ENCODE measurements around the gene COLGALT1.

COLGALT1 gene

GRCh38 chr19:17602217-17602616, 46.8 kb downstream of the COLGALT1 start:
- DNase-seq = no peak

GRCh38 chr19:17602872-17603510, 47.5 kb downstream of the COLGALT1 start:
- no peak for DNase-seq

- DNase-seq = no peak
These were observed 49.0 kb downstream of the COLGALT1 start for GRCh38 chr19:17604372-17605025.

DNA sequence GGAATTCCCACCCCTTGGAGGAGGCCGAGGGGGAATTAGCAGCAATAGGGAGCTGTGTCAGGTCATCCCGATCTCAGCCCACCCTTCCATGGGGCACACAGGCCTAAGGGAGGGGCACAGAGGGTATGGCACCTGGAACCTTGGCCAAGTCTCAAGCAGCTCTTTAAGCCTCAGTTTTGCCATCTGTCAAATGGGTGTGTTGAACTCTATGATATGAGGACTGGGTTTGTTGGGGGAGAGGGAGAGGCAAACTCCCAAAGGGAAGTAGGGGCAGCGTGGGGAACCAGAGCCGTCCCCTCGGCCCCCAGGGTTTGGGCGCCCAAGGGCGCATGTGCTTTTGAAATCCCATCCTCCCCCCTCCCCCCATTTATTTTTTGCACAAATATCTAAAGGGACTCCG, 49.7 kb downstream of the COLGALT1 start:
- no peak for DNase-seq

DNA sequence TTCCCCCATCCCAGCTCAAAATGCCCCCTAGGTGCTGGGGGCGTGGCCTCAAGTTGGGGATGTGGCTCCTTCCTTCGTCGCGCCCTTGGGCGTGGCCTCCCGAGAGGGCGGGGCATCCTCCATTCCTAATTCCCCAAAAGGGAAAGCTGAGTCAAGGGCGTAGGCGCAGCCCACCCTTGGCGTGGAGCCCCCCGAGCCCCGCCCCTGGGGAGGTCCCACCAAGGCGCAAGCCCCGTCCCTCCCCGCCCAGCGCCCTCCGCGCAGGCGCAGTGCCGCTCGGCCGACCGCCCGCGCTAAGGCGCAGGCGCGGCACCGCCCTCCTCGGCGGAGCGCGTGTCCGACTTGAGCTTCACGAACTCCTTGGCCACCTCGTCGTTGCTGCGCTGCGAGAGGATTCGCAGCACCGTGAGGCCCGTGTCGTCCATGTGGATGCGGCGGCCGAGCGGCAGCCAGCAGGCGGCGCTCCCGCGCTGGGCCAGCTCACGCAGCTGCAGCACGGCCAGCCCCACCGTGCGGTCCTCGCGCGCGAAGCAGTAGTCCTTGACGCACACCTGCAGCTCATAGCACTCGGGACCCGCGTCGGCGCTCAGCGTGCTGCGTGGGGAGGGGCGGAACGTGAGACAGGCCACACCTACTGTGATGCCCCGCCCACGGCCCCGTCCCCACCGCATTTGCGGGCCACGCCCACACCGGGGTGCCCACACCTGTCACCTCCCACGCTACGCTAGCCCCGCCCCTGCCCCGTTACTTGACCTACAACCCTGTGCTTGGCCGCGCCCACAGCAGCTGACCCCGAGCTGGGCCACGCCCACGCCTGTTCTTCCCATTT, 50.5 kb downstream of the COLGALT1 start:
- peak; percentile 85 for DNase-seq

- DNase-seq = no peak
These were observed 51.2 kb downstream of the COLGALT1 start for GRCh38 chr19:17606590-17607185.

DNA sequence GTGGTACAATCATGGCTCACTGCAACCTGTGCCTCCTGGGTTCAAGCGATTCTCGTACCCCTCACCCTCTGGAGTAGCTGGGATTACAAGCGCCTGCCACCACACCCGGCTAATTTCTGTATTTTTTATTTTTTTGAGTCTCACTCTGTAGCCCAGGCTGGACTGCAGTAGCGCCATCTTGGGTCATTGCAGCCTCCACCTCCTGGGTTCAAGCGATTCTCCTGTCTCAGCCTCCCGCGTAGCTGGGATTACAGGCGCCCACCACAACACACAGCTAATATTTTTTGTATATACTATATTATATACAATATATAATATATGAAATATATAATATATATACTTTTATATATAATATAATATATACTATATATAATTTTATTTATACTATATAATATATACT, 52.5 kb downstream of the COLGALT1 start:
- DNase-seq = no peak

DNA sequence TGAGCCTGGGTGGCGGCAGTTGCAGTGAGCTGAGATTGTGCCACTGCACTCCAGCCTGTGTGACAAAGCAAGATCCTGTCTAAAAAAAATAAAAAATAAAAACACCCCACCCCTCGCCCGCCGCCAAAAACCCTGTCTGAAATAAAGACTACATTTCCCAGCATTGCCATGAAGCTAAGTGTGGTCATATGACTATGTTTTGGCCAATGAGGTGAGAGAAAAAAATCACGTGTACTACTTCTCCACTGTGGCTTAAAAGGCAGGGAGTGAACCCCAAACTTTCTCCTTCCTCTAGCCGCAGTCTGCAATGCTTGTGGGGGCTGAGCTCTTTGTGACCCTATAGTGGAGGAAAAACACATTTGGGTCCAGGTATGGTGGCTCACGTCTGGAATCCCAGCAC, 54.9 kb downstream of the COLGALT1 start:
- DNase-seq = peak; percentile 39

DNA sequence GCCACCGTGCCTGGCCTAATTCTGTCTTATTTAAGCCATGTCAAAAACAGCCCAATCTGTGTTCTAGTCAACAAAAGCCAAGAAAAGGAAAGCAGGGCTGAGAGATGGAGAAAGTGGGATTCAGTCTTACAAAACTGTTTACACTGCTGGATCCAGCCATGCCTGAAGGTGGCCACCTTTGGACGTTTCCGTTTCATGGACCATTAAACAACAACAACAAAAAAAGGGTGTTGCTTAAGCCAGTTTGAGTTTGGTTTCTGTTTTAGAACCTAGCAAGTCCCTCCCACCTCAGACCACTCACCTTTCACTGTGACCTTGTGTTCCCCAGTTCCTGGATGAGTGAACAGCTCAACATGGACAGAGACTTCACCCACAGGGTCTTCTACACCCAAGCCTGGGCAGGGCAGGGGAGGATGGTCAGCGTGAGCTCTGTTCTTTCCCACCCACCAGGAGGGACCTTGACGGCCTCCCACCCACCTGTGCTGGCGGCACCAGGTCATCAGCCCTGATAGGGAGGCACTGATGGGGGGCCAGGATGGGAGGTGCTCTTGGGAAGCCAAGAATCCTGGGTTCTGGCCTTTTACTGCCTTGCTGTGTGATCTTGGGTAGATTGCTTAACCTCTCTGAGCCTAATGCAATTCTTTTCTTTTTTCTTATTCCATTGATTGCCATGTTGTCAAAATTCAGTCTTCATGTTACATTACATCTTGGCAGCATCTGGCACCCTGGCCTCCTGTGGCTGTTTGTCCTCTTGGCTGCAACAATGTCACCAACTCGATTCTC, 56.2 kb downstream of the COLGALT1 start:
- no peak for DNase-seq

DNA sequence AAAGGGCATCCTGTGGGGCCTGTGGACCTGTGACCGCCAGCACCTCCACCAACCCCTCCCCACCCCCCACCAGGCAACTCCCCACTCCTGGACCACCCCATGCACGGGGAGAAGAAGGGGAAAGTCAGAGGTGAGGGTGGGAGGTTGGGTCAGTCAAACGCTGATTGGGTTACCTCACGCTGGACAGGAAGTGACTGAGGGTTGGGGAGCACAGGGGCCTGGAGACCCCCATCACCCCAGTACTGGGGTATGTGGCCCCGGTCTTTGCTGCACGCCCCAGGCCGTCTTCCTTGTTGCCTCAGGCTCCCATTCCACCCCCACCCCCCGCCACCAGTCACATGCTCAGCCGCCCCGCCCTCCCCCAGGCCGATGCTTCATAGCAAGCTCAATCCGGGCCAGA, 59.0 kb downstream of the COLGALT1 start:
- DNase-seq = no peak

DNA sequence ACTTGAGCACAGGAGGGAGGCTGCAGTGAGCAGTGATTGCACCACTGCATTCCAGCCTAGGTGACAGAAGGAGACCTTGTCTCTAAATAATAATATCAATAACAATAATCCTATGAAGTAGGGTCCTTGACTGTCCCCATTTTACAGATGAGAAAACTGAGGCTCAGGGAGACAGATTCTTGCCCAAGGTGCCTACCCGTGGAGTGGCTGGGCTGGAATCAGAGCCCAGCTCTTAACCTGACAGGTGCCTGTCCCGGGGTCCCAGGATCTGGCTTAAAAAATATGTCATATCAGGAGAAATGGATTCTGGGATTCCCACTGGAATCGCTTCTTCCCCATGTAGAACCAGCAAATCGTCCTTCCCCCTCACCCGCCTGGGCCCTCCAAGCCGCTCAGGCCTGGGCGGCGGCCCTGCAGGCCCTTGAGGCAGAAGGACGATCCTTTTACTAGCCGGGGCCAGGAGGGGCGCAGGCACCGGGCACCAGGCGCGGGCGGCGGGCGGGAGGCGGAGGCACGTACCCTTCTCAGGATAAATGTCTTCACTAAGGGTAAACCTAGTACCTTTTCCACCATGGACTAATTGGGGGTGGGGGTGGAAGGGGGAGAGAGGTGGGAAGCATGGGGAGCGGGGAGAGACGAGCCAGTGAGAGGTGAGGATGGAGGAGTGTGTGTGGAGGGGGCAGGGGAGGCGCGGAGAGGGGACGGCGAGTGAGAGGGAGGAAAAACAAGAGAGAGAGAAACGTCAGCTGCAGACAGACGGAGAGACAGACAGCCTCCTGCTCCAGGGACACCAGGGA, 60.6 kb downstream of the COLGALT1 start:
- no peak for DNase-seq

- no peak for DNase-seq
These were observed 61.2 kb downstream of the COLGALT1 start for GRCh38 chr19:17616686-17616960.

DNA sequence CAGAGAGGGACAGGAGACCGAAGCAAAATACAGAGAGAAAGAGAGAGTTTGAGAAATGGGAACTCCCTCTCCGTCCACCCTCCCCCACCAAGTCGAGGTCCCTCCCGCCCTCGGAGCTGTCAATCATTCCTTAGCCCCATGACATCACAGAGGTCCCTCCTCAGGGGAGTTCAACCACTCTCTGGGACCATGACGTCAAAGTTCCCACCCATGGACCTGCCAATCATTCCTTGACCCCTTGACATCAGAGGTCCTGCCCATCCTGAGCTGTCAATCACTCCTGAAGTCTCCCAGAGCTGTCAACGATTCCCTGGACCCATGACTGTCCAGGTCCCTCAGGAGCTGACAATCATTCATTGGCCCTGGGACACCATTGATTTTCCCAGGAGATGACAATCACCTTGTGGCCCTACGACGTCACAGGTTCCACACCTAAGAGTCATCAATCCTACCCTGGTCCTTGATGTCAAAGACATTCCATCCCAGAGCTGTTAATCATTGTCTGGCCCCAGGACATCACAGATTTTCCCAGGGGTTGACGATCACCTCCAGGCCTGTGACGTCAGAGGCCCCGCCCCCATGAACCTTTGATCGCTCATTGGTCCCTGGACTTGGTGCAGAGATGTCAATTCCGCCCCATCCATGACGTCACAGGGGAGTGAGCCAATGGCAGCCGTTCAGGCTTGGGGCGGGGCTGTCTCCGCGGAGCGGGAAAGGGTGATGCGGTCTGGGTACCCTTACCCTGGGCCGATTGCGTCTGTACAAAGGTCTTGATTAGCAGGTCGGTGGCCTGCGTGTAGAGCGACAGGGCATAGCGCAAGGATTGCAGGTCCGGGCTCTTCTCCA, 61.7 kb downstream of the COLGALT1 start:
- no peak for DNase-seq

- no peak for DNase-seq
These were observed 62.4 kb downstream of the COLGALT1 start for GRCh38 chr19:17617807-17618192.

DNA sequence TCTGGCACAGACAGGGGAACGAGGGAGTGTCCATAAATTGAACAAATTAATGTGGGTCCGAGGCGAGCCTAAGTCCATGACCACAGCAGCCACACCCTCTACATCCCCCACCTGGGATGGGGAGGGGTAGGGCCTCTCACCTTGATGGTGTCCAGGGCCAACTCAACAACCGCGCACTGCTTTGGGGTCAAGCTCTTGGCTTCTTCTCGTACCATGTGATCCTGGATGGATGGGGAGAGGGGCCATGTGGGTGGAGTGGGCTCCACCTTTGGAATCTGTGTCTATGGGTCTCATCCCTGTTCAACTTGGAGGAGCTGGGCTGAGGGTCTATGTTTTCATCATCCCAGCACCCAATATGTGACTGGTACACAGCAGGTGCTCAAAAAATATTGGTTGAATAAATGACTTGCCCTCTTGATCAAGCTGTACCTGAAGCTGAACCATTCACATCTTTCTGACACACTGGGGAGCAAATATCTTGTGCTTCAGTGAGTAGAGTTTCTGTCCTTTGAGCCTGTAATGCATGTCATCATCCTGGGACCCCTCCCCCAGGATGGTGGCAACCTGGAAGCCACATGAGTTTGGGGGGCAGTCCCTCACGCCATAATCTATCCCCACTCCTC, 62.9 kb downstream of the COLGALT1 start:
- DNase-seq = no peak

- no peak for DNase-seq
These were observed 63.5 kb downstream of the COLGALT1 start for GRCh38 chr19:17618936-17619335.

- no peak for DNase-seq
These were observed 65.2 kb downstream of the COLGALT1 start for GRCh38 chr19:17620696-17621095.

DNA sequence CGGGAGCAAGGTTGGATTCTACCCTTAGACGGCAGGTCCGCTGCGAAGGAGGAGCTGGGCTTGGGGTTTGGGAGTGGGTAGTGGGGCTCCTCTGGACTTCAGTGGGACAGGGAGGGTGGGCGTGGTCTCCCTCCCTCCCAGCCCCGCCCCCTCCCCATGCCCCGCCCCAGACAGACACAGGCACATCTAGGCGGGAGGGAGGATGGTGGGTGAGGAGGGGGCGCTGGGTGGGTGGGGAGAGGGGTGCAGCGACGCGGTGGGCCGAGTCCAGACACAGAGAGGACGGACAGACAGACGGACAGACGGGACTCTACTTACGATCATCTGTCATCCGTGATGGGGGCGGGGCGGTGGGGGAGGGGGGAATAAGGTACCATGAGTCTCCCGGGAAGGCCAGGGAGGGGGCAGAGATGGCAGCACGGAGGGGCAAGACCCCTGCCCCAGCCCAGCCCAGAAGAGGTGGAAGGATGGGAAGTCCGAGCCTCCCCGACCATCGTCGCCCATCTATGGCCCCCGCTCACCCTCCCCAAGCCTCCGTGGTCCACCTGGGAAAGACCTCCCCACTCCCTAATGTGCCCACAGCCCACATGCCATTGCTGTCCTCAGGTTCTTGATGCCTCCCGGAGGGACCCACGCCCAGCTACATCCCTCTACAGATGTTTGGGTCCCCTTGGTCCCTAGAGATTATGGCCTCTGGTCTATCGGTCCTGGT, 67.9 kb downstream of the COLGALT1 start:
- no peak for DNase-seq

DNA sequence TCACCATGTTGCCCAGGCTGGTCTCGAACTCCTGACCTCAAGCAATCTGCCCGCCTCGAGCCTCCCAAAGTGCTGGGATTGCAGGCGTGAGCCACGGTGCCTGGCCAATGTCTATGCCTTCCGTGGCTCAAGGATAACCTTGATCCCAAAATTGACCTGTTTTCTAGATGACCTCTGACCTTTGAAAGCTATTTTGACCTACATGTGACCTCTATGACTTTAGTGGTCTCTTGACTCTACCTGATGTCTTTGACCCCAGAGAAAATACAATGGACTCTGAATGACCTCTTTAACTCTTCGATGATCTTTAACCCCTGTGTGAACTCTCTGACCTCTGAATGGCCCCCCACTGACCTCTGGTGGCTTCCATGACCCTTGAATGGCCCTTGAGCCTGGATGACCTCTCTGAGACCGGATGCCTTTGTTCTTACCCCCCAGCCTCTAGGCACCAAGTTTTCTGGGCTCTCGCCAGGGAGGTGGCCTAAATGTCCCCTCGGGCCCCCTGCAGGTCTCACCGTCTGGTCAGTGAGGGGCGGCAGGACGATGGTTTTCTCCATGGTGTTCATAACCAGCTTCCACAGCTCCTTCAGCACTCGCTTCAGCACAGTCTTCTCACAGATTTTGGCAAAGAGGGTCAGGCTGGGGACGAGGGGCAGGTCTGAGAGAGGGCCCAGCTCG, 69.0 kb downstream of the COLGALT1 start:
- no peak for DNase-seq

DNA sequence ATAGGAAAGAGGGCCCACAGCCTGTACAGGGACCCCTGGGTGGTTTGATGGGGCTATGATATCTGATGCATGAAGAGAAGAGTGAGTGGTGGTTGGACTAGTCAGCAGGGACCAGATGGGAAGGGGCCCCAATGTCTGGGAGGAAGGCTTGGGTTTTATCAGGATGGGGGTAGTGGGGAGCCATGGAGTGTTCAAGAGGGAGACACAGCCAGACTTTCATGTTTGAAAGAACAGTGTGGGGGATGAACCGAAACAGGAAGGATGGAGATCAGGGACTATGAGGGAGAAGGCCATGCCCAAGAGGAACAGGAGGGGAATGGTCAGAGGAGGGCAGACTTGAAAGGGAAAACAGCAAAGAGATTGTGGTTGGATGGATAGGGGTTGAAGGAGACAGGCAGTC, 69.6 kb downstream of the COLGALT1 start:
- no peak for DNase-seq

Data from CD4-positive, alpha-beta T cell treated with Interleukin-10 for 1 hour (primary cell).